Stimulated activated CD8-positive, alpha-beta memory T cell treated with anti-CD3 and anti-CD28 coated beads, Interleukin-12 subunit alpha, Interleukin-12 subunit beta, amount 100 ng/mL, for 24 hours (primary cell): ENCODE data around the gene RFC2.

ENCODE experiments used
- DNase-seq: peaks from one replicate; pipeline ENCODE4 v3.0.0-alpha.2; 2020; ENCODE audit errors: extremely low read depth

The RFC2 gene

DNA sequence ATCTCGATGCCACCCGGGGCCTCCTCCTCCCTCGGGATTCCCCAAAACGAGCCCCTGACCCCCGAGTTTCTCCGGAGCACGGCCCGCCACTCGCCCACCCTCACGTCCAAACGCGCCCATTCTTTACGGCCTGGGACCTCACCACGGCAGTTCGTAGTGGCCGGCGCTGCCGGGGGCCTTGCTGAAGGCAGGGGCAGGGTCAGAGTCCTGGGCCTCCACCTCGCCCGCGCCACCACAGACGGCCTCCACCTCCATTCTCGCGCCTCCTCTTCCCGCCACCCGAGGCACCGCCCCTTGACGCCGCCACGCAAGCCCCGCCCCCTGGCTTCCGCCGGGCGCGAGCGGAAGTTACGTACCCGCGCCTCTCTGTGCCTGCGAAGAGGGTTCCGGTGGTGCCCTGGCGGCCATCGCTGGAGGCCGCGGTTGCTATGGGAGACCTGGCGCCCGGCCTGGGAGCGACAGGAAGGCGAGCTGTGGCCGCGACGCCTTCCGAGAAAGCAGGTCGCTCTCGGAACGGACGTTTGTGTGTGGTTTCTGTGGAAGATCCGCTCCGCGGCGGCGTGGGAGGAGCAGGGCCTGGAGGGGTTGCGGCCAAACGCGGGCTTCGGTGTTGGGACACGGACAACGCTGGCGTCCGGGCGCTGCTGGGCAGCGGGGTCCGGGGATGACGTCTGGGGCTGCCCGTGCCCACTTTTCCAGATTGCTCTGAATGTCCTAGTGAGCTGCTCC is at the start of gene RFC2:
Gene RFC2, minus strand, starts transcription at position 271 of the 729 bp plus-strand sequence. Its CDS starts 16 bp downstream, at position 255.
- peak; percentile 87 for DNase-seq

DNA sequence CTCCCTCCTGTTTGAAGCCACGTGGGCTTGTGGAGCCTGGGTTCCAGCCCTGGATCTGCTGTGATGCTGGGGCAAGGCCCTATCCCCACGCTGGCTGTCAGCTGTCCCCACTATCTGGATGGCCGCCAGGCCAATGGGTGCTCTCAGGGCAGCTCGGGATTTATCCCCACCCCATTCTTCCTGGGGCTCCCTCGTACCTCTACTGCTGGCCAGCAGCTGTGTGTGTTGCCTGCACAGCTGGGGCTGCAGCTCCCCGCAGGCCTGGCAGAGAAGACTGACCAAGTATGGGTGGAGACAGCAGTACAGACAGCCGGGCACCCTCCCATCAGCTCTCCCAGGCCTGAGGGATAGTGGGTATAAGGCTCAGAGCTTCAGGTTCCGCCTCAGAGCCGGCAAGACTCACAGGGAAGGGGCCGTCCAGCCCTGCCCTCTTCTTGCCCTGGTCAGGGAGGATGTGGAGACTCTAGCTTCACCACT is 48.6 kb upstream of the RFC2 start:
- DNase-seq, result no peak

DNA sequence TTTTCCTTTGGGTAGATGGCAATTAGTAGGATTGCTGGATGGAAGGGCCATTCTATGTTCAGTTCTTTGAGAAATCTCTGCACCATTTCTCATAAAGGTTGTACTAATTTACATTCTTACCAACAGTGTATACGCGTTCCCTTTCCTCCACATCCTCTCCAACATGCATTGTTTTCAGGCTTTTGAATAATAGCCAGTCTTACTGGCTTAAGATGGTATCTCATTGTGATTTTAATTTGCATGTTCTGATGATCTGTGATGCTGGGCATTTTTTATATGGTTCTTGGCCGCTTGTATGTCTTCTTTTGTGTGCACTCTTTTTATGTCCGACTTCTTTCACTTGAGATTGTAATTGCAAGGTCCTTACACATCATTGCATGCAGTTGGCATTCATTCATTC is 46.7 kb upstream of the RFC2 start:
- no peak for DNase-seq

DNA sequence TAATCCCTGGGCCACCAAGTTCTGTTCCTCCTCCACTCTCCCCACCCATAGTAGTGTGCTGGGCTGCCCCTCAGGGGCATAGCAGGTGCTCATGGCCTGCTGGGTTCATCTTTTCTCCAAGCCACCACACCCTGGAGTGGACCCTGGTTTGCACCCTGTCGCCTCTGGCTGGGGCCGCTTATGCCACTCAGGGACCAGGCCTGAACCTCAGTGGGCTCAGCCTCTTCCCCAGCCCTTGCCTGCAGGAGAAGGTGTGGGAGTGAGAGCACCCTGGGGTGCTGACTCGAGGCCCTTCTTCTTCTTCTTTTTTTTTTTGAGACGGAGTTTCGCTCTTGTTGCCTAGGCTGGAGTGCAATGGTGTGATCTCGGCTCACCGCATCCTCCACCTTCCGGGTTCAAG is 45.2 kb upstream of the RFC2 start:
- no peak for DNase-seq

DNA sequence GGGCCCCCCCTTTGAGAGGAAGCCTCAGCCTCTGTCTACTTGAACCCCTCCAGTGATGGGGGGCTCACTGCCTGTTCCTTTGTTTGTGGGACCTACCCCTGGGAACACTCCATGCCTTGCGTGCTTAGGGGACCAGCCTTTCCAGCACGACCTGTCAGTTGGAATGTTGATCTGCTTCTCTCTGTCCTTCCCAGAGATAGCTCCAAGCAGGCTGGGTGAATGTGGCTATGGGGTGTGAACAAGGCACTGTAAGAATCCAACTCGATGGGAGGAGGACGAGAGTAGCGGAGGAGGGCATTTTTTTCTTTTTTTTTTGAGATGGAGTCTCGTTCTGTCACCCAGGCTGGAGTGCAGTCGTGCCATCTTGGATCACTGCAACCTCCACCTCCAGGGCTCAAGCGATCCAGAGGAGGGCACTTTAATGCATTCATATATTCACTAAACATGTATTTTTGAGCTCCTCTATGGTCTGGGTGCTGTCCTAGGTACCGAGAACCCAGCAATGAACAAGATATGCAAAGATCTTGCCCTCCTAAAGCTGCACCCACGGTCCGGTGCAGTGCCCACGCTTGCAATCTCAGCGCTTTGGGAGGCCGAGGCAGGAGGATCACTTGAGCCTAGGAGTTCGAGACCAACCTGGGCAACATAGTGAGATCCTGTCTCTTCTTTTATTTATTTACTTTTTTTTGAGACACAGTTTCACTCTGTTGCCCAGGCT is 43.5 kb upstream of the RFC2 start:
- no peak for DNase-seq

DNA sequence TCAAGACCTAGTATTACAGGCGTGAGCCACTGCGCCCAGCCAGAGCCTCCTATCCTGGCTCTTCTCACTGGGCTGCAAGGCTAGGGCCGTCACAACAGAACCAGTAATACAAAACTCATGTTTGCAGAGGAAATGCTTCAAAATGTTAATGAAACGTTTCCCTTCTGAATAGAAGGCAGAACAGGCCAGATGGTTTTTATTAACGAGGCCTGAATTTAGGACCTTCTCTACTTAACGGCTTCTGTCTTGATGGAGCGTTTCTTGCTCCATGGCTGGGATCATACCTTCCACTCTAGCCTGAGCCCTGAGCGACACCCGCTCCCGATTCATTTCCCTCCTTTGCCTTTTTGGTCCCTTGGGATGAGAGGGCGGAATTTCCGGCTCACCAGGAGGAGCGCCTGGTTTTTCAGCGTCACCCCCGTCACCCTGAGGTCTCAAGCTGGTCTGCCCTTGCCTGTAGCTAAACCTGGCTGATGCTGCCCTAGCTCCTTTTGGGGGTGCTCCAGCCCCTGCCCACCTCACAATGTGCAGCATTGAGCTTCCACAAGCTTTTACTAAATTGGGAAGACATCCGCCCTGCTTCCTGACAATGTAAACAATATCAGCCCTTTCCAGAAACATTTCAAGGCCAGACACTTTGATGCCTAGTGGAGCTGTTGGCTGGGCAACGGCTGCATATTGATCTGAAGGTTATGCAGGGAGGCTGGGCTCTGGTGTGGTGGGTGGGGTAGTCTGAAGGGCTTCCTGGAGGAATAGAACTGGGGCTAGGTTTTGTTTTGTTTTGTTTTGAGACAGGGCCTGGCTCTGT is 40.2 kb upstream of the RFC2 start:
- no peak for DNase-seq

DNA sequence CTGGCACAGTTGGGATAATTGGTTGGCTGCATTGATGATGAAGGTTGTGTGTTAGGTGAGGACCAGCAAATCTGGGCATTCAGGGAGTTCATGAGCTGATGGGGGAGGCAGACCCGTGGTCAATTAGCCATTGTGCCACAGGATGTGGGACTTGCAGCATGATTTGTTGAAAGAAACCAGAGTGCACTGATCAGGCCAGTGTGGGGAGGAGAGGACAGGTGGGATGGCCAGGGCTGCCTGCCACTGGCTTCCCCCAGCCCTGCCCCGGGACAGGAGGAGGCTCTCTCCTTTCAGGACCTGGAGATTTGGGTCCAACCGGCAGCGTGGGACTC is 39.3 kb upstream of the RFC2 start:
- no peak for DNase-seq

DNA sequence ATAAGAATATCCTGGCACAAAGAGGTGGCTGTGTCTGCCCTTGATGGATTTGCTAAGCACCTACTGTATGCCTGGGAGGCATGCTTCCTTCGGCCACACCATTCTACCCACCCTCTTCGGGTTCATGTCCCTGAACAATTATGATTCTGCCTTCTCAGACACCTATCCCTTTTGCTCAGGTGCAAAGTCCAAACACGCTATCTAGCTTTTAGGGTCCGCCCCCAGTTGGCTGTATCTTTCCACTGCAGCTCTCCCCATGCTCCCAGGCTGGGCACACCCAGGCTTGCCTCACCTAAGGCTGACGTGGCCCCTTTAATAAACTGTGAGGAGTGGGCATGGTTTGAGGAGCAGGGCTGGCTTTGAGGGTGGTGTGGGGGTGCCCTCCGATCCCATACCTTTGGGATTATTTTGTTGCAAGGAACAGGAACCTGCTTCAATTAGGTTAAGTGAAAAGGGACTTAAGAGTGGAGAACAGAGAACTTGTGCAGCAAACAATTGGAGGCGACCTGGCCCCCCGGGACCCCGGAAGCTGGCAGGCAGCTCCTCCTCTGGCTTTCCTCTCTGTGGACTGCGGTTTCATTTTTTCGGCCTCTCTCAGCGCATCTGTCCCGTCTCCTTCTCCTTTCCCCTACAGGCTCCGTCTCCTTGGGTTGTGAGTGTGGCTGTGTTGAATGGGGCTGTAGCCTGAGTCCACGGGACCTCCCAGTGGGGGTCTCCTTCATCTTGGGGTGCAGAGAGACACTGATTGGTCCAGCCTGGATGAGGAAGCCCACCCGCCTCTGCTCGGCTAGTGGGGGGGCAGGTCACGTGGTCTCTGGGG is 38.8 kb upstream of the RFC2 start:
- DNase-seq, result no peak

DNA sequence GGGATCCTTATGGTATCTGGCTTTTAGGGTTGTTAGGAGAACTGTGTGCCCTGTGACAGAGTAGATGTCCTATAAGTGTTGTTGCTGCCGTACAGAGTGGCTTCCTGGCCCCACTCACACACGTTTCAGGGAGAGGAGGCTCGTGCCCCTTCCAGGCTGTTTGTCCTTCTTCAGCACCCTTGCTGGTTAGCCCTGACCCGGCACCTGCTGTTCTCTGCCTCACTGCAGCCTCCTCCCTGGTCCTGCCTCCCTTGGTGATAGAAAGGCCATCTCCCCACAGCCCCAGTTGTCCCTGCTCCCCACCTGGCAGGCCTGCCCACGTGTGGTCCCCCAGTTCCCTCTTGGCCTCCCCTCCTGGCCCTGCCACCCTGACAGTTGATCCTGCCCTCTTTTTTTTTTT is 37.3 kb upstream of the RFC2 start:
- no peak for DNase-seq

DNA sequence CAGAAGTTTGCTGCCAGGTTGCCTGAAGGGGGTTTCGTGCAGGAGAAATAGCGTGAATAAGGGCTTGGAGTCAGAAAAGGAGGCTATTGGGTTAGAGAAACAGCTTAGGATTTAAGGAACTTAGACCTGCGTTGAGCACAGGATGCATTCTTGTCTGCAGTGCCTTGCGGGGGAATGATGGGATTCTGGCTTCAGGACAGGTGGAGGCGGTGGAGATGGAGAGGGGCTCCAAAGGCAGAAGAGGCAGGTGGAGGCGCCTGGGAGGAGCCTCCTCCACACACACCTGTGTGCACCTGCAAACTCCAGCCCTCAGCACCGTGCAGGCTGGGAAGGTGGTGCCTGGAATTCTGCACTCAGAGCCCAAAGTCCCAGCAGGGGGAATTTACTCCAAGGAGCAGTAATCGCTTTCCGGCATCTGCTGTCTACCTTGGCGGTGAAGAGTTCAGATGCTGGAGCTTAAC is 36.8 kb upstream of the RFC2 start:
- no peak for DNase-seq

DNA sequence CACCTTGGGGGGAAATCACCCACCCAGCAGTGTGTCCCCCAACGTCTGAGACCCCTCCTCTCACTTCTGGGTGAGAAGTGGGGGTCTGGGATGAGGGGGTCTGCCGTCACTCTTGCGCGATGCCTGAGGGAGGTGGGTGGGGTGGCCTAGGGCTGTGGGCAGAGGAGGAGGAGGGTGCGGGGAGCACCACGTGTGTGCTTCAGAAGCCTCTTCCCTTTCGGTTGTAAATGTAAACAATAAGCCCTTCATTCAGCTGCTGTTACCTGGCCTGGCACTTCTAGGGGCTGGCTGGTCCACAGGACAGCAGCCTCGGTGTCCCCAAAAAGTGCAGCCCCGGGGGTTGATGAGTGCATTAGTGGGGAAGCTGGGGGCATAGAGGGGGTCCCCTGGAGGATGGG is 36.4 kb upstream of the RFC2 start:
- no peak for DNase-seq

DNA sequence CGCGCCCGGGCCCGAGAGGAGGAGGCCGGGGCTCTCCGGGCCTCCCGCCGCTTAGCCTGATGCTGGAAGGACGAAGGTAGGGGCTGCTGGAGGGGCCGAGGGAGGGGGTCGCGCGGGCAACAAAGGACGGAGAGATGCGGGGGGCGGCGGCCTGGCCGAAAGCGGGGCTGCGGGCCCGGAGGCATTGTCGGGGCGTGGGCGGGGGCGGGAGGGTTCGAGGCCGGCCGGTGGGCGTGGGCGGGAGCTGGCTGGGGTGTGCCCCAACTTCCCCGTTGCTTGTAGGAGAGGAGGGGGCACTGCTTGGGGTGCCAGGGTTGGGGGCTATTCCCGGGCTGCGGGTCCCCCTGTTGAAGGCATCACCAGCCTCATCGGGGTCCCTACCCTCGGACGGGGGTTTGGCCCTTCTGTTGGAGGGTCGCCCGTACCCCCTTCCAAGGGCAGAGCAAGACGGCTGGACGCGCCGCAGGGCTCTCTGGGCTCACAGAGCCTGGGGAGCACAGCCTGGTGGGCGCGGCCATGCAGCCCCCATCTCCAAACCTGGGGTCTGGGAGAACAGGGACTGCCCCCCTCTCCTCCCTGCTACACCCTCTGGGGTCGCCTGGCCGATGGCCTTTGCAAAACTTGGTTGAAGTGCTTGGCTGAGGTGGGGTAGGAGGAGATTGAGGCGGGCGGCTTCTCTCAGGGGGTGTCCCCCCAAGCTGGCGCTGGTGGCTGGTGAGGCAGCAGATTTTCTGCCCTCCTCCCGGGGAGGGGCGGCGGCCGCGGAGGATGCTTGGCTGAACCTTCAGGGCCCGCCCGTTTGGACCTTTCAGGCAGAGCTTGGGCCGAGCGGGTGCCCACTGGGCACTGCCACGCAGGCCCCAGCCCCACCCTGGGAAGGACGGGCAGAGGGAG is 35.7 kb upstream of the RFC2 start:
- DNase-seq, result no peak

DNA sequence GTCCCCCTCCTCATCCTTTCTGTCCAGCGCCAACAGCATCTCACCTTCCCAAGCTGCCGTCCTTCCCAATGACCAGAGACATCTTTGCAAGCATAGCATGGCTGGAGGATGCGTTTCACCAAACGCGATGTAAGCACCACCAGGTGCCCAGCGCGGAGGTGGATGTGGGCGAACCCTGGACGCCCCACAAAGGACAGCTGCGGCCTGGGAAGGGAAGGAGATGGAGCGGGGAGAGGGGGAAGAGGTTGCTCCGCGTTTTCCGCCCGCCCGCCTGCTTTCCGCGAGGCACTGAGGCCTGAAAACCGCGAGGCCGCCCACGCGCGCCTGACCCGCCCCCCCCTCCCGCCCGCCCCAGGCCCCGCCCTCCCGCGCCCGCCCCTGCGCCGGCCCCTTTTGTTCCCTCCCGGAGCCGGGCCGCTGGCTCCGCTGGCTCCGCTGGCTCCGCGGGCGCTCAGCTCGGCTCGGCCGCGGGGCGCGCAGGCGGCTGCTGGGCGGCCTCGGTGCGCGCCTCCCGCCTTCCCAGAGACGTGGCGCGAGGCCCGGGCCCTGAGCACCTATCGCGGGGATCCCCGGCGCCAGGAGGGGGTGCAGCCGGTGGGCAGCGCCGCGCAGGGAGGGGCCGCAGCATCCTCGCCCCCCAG is 34.9 kb upstream of the RFC2 start, which contains the start of gene CLIP2:
Gene CLIP2, plus strand, starts transcription at position 390 of the 641 bp plus-strand sequence. CDS start 28,140 bp downstream, outside the sequence.
- DNase-seq, result peak; percentile 48

DNA sequence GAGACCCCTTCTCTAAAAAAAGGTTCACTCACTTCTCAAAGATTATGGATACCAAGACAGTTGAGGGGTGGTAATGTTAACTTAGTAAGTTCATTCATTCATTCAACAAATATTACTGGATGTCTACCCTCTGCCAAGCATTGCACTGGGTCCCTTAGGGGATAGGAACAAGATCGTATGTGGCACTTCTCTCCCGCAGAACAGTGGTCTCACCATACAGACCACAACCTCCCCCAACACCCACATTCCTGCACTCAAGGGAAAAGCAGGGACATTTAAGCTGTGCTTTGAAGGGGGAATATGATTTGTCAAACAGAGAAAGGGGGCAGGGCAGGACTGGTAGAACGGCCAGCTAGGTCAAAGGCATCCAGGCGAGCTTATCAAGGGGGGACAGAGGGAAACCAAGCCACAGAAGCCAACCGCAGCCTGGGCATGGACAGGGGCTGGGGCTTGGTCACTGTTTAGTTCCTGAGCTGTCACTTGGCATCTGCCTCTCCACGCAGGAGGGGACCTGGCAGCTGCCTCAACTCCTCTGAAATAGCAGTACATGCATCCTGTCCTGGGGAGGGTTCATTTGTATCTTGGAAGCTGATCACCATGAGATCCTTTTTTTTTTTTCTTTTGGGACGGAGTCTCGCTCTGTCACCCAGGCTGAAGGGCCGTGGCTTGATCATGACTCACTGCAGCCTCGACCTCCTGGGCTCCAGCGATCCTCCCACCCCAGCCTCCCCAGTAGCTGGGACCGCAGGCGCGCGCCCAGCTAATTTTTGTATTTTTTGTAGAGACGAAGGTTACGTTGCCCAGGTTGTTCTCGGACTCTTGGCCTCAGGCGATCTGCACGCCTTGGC is 34.1 kb upstream of the RFC2 start:
- DNase-seq, result no peak

DNA sequence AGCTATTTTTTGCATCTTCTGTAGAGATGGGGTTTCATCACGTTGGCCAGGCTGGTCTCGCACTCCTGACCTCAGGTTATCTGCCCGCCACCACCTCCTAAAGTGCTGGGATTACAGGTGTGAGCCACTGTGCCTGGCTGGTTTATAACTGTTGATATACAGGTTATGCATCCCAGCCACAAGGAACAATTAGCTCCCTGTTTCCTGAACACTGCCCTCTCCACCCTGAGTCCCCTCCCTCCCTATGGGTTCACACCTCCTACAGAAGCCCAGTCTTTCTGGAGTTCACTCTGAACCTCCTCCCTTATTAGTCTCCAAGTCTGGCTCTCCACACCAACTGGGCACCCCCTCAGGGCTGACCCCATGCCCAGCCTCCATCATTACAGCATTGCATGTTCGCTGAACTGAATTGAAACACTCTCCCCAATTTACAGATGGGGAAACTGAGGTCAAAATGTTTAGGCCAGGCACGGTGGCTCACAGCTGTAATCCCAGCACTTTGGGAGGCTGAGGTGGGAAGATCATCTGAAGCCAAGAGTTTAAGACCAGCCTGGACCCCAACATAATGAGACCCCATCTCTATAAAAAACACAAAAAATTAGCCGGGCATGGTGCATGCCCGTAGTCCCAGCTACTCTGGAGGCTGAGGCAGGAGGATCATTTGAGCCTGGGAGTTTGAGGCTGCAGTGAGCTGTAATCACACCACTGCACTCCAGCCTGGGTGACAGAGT is 33.3 kb upstream of the RFC2 start:
- DNase-seq, result no peak

DNA sequence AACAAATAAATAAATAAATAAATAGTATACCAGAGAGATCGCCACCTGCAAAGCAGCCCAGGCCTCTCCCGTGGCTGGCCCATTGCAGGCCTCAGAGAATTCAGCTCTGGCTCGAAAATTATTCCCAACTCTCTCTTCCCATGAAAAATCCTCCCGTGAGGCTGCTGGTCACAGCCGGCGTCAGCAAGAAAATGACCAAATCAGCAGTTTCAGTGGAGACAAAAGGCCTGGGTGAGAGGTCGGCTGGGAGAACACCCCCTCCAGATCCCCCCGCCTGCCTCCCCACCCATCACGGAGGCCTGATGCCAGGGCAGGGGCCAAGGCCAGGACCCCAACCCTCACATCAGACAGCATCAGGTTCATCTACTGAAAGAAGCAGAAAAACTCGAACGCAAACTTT is 31.9 kb upstream of the RFC2 start:
- no peak for DNase-seq

DNA sequence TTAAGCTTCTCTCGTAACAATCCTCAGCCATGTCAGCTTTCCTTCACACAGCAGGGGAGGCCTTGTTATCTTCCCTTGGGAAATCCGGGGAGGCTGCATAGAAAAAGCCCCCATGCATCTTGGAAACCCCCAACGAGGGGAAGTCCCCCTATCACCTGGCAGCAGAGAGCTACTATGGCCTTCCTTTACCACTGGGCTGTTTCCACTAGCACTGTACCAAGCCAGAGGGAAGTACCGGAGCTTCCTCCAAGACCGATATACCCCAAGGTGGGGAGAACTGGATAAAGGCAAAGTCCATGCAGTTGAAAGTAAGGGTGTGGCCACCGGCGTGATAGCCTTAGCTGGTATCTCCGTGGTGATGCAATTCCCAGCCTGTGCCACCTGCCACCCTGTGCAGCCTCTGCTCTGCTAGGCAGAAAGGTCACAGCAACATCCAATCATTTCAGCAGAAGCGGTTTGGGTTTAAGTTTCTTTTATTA is 30.6 kb upstream of the RFC2 start:
- DNase-seq, result no peak

DNA sequence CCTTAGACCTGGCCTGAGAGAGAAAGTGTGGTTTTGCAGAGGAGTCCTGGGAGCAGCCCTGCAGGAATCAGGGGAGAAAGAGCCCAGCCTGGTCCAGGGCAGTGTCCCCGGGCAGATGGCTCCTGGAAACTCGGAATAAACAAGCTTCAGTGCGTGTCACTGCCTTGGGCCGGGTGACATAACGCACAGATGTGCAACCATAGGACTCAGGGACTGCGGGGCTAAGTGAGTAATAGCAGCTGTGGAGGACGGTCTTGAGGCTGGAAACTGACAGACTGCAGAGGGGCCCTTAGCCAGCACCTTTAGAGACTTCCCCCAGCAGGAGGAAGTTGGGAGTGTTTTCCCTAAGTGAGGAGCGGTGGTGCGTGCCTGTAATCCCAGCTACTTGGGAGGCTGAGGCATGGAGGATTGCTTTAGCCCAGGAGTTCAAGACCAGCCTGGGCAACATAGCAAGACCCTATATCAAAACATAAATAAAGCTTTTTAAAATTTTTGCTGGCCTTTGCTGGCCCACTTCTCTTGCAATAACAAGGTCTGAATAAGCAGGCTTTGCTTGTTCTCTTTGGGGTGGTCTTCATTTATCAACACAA is 29.8 kb upstream of the RFC2 start:
- no peak for DNase-seq
